ENCODE results near the gene TLR1. TPM values are rescaled to one million over a fixed set of nuclear protein-coding genes. Genes with fewer than 3 reads are reported as not detected.

TLR1 gene
- polyA plus RNA-seq, 3 donors: 49.8 to 117 (median 62.2) TPM

GRCh38 chr4:38822748-38823303 is 18.2 kb upstream of the TLR1 start:
- peaks cover 18 to 21% of the 10 kb centered on the region in 2 donors for H3K9me3 ChIP-seq (replicated peaks in 1 of 2; ENCODE audit: control insufficient read depth in 1 of 2, insufficient read depth in 1 of 2, low read length in 2 of 2)
- H3K27ac ChIP-seq (ENCODE audit: low read depth in 1 of 2, low read length in 2 of 2): no peak overlapping the region
- WGBS (ENCODE audit: insufficient coverage): 100% methylated on average over 2 of the region's 5 CpGs
- Mint-ChIP-seq H3K36me3 (peaks cover 51 to 54% of the 10 kb centered on the region in 2 donors), H3K27me3 (ENCODE audit: low read depth in 3 of 3) (peaks cover 0 to 2% (median 2%) of the 10 kb centered on the region in 3 donors), H3K27ac (peak overlapping the region in 2 of 7 donors; percentile 53 to 74), H3K9me3 (peaks cover 12 to 26% (median 17%) of the 10 kb centered on the region in 7 donors), H3K4me1 (peaks cover 26% of the 10 kb centered on the region), H3K4me3 (no peak overlapping the region)
- peaks cover 21 to 53% of the 10 kb centered on the region in 2 donors for H3K36me3 ChIP-seq (replicated peaks in 1 of 2; ENCODE audit: control insufficient read depth in 1 of 2, insufficient read depth in 2 of 2, low read length in 2 of 2)
- H3K27me3 ChIP-seq (ENCODE audit: control insufficient read depth in 2 of 2, insufficient read depth in 2 of 2, low read length in 2 of 2): no peaks in the 10 kb centered on the region
- H3K4me1 ChIP-seq (ENCODE audit: control insufficient read depth in 1 of 2, insufficient read depth in 2 of 2, low read length in 2 of 2): peaks cover 9 to 18% of the 10 kb centered on the region in 2 donors
- no peak overlapping the region for H3K4me3 ChIP-seq (replicated peaks in 1 of 3; ENCODE audit: low read depth in 2 of 3, low read length in 3 of 3)
- intact Hi-C loops (cut with micrococcal nuclease): no loop called here
- TF ChIP-seq, protein P1, sequence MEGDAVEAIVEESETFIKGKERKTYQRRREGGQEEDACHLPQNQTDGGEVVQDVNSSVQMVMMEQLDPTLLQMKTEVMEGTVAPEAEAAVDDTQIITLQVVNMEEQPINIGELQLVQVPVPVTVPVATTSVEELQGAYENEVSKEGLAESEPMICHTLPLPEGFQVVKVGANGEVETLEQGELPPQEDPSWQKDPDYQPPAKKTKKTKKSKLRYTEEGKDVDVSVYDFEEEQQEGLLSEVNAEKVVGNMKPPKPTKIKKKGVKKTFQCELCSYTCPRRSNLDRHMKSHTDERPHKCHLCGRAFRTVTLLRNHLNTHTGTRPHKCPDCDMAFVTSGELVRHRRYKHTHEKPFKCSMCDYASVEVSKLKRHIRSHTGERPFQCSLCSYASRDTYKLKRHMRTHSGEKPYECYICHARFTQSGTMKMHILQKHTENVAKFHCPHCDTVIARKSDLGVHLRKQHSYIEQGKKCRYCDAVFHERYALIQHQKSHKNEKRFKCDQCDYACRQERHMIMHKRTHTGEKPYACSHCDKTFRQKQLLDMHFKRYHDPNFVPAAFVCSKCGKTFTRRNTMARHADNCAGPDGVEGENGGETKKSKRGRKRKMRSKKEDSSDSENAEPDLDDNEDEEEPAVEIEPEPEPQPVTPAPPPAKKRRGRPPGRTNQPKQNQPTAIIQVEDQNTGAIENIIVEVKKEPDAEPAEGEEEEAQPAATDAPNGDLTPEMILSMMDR (IDR thresholded peaks at IDR 0.05): no peak
- H4K20me1 ChIP-seq (ENCODE audit: insufficient read depth, low read length): peaks cover 13% of the 10 kb centered on the region
- no peak overlapping the region for H3K9ac ChIP-seq (ENCODE audit: insufficient read depth, low read length, poor library complexity, severe bottlenecking)
- peaks cover 16% of the 10 kb centered on the region for H3K79me2 ChIP-seq (ENCODE audit: insufficient read depth, low read length)
- DNase-seq: no peak
- H2AFZ ChIP-seq (ENCODE audit: insufficient read depth, low read depth, low read length, poor library complexity, severe bottlenecking): no peak overlapping the region
- H3K4me2 ChIP-seq (replicated peaks; ENCODE audit: extremely low read depth, low read length, poor library complexity, severe bottlenecking): no peak overlapping the region

- intact Hi-C loops (cut with micrococcal nuclease): no loop called here
- no peaks in the 10 kb centered on the region for H3K27me3 ChIP-seq (ENCODE audit: control insufficient read depth in 2 of 2, insufficient read depth in 2 of 2, low read length in 2 of 2)
- H3K4me1 ChIP-seq (ENCODE audit: control insufficient read depth in 1 of 2, insufficient read depth in 2 of 2, low read length in 2 of 2): peaks cover 13 to 22% of the 10 kb centered on the region in 2 donors
- H2AFZ ChIP-seq (ENCODE audit: insufficient read depth, low read depth, low read length, poor library complexity, severe bottlenecking): no peak overlapping the region
- H3K4me3 Mint-ChIP-seq: no peak overlapping the region
- peaks cover 11 to 42% of the 10 kb centered on the region in 2 donors for H3K36me3 ChIP-seq (replicated peaks in 1 of 2; ENCODE audit: control insufficient read depth in 1 of 2, insufficient read depth in 2 of 2, low read length in 2 of 2)
- WGBS (ENCODE audit: insufficient coverage): no CpG with 5 or more reads among the region's 3 CpGs
- H3K27ac Mint-ChIP-seq: peak overlapping the region in 1 of 7 donors; percentile 25
- TF ChIP-seq, protein P1 (IDR thresholded peaks at IDR 0.05): no peak
- H3K4me2 ChIP-seq (replicated peaks; ENCODE audit: extremely low read depth, low read length, poor library complexity, severe bottlenecking): no peak overlapping the region
- peaks cover 12 to 26% (median 17%) of the 10 kb centered on the region in 7 donors for H3K9me3 Mint-ChIP-seq
- no peak overlapping the region for H3K4me3 ChIP-seq (replicated peaks in 1 of 3; ENCODE audit: low read depth in 2 of 3, low read length in 3 of 3)
- H3K4me1 Mint-ChIP-seq: peaks cover 29% of the 10 kb centered on the region
- peaks cover 12% of the 10 kb centered on the region for H4K20me1 ChIP-seq (ENCODE audit: insufficient read depth, low read length)
- peaks cover 9% of the 10 kb centered on the region for H3K79me2 ChIP-seq (ENCODE audit: insufficient read depth, low read length)
- H3K9me3 ChIP-seq (replicated peaks in 1 of 2; ENCODE audit: control insufficient read depth in 1 of 2, insufficient read depth in 1 of 2, low read length in 2 of 2): peaks cover 18 to 21% of the 10 kb centered on the region in 2 donors
- H3K36me3 Mint-ChIP-seq: peaks cover 41 to 43% of the 10 kb centered on the region in 2 donors
- H3K27ac ChIP-seq (ENCODE audit: low read depth in 1 of 2, low read length in 2 of 2): no peak overlapping the region
- H3K27me3 Mint-ChIP-seq (ENCODE audit: low read depth in 3 of 3): peaks cover 0 to 2% (median 2%) of the 10 kb centered on the region in 3 donors
- DNase-seq: no peak
- H3K9ac ChIP-seq (ENCODE audit: insufficient read depth, low read length, poor library complexity, severe bottlenecking): no peak overlapping the region
Observed at GRCh38 chr4:38821739-38822138, 17.1 kb upstream of the TLR1 start.

Measured in CD14-positive monocyte (primary cell).